Measurements from ENCODE around the gene HOXD8.

- TF ChIP-seq CTCF (IDR thresholded peaks at IDR 0.05; ENCODE audit: insufficient read depth, low read depth, low read length): no peak
- TF ChIP-seq EZH2 (IDR thresholded peaks at IDR 0.05; ENCODE audit: insufficient read depth, low read length): no peak
These were observed 20.6 kb downstream of the HOXD8 start for GRCh38 chr2:176149939-176150583.
